Epithelial cell of esophagus (primary cell): ENCODE measurements around the gene TRMT11.
A peak's percentile ranks its signal among the peaks of the same experiment; 100 is the strongest.
"Not testable (repeated sequence)": the region's sequence is repeated elsewhere in the genome, so short reads cannot be mapped to it uniquely, and the experiment has no call there.

Experiments used
- DNase-seq: peaks from one replicate; pipeline ENCODE4 v3.0.0; 2010; ENCODE audit warnings: low read depth
- H3K4me3 ChIP-seq: 2 replicates; pipeline ENCODE4 v1.5.1; 2011; ENCODE audit warnings: mild to moderate bottlenecking, low read length, control low read depth
- CTCF ChIP-seq: IDR thresholded peaks from 2 replicates; pipeline ENCODE4 v1.5.1; 2011; ENCODE audit warnings: low read depth, mild to moderate bottlenecking, low read length, control low read depth, inconsistent platforms; ENCODE audit not compliant: insufficient read depth; ENCODE audit errors: missing control alignments

The TRMT11 gene

DNA sequence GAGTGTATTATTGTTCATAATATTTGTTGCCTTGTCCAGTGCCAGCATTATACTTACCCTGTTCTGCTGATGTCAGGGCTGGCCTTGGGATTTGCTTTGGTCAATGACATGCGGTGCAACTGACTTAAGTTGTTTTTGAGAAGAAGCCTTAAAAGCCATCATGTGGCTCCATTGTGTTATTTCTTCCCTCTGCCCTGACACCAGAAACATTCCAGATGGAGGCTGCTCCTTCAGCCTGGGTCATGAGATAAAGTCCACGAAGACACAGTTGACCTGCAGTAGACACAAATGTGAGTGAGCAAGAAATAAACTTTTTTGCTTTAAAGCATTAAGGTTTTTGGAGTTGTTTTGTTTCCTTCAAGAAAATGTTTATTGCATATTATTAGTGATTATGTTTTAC, 37.3 kb upstream of the TRMT11 start:
- no peak for DNase-seq
- no peak overlapping the region for H3K4me3 ChIP-seq
- TF ChIP-seq CTCF = no peak

DNA sequence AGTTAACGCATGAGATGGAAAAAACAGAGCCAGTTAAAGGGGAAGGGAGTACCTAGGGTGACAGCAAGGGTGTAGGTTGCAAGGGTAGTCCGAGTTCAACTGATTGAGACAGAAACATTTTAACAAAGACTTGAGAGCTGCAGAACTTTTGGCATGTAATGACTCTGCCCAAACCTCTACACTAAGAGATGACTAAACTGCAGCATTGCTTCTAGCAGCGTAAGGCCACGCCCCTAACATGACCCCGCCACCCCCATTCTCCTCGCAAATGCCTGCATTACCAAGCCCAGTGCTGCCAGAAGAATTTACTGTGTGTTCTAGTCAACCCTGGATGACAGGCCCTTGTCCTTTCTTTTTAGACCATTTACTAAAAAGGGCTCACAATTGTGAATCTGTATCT, 36.0 kb upstream of the TRMT11 start:
- no peak overlapping the region for H3K4me3 ChIP-seq
- TF ChIP-seq CTCF = no peak
- peak; percentile 93 for DNase-seq

DNA sequence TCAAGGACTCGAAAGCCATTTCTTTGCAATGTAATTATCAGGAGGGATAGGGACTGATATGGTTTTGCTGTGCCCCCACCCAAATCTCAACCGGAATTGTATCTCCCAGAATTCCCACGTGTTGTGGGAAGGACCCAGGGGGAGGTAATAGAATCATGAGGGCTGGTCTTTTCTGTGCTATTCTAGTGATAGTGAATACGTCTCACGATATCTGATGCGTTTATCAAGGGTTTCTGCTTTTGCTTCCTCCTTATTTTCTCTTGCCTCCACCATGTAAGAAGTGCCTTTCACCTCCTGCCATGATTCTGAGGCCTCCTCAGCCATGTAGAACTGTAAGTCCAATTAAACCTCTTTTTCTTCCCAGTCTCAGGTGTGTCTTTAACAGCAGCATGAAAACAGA, 35.6 kb upstream of the TRMT11 start:
- DNase-seq, H3K4me3 ChIP-seq: not testable (repeated sequence)

DNA sequence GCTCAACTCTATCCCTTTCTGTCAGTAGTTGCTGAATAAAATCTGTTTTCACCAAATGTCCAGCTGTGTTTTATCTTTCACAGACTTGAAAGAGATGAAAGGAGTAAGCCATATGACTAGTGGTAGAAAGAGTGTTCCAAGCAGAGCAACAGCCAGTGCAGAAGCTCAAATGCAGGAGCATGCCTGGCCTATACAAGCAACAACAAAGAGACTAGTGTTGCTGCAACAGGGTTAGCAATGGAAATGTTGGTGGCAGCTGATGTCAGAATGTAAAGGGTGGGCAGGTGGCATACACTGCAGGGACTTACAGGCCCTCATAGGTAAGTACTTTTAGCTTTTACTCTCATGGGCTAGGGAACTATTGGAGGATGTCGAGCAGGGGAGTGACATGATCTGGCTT, 35.0 kb upstream of the TRMT11 start:
- H3K4me3 ChIP-seq = no peak overlapping the region
- TF ChIP-seq CTCF = no peak
- DNase-seq = no peak

DNA sequence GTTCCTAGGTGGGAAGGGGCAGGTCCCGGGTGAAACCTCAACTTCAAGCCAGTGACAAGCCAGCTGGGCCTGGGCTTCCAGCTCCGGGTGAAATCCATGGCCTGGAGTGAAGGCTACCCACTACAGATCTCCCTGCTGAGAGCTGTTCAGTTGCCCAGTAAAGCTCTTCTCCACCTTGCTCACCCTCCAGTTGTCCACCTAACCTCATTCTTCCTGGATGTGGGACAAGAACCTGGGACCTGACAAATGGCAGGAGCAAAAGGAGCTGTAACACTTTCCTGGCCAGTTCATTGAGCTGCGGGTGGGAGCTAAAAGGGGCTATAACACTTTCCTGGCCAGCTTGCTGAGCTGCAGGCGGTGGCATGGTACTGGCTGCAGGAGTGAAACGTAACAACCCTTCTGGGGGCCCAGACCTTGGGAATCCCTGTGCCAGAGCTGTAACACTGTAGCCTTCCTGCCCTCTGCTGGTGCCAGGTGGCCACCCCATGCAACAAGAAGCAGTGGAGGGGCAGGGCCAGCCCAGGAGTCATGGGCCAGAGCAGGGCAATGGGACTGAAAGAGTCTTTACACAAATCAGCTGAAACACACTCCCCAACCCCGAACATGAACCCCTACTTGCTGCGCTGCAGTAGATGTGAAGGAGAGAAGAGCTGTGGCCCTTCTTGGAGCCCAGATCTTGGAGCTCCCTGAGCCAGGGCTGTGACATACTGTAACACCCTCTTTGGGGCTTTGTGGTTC, 33.4 kb upstream of the TRMT11 start:
- peak; percentile 44 for DNase-seq
- H3K4me3 ChIP-seq = no peak overlapping the region
- peak; percentile 45 for TF ChIP-seq CTCF

GRCh38 chr6:125953502-125953875, 32.9 kb upstream of the TRMT11 start:
- peak; percentile 73 for TF ChIP-seq CTCF
- DNase-seq = peak; percentile 73

GRCh38 chr6:125954735-125955339, 31.5 kb upstream of the TRMT11 start:
- no peak for DNase-seq
- no peak for TF ChIP-seq CTCF
- no peak overlapping the region for H3K4me3 ChIP-seq

More at GRCh38 chr6:125953502-125953875, 32.9 kb upstream of the TRMT11 start:
- H3K4me3 ChIP-seq = no peak overlapping the region
